GM12891 (cell line): ENCODE measurements around the gene OR9I1.

ENCODE experiments used
- POLR2A ChIP-seq: IDR thresholded peaks from 2 replicates; pipeline ENCODE4 v1.6.1; 2011; ENCODE audit warnings: low read depth, low read length, control low read depth
- POLR2AphosphoS5 ChIP-seq: IDR thresholded peaks from 2 replicates; pipeline ENCODE4 v1.6.1; 2011; ENCODE audit warnings: low read depth, low read length, control low read depth
- SPI1 ChIP-seq: IDR thresholded peaks from 2 replicates; pipeline ENCODE4 v1.6.1; 2011; ENCODE audit warnings: low read depth, low read length, control low read depth

DNA sequence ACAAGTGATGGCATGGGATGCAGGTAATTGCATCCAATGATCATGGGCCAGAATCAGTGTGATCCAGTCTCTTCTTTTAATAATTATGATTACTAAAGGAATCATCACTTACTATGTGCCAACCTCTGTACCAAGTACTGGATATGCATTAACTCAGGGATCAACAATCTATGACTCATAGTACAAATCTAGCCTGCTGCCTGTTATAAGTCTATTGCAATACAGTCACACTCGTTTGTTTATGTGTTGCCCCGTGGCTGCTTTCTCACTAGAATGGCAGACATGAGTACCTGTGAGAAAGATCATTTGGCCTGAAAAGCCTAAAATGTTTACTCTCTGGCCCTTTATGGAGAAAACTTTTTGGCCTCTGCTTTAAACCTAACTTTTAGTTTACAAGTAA, 49.5 kb downstream of the OR9I1 start:
- TF ChIP-seq POLR2A = no peak
- no peak for TF ChIP-seq POLR2AphosphoS5
- TF ChIP-seq SPI1 = no peak
